K562 (cell line): ENCODE data around the gene SSBP2. TPM values are rescaled to one million over a fixed set of nuclear protein-coding genes. Genes with fewer than 3 reads are reported as not detected.
A peak's percentile ranks its signal among the peaks of the same experiment; 100 is the strongest.

Experiments
- ATAC-seq: fragments of 200-7000 bp; cut with Tn5 transposase; 3 replicates; pipeline ENCODE4 v1.9.1; 2020; ENCODE audit warnings: moderate library complexity
- Bru-seq: library from RNA; stranded (reverse); fragments of 400-500 nt; gene quantifications from one replicate; lab custom pipeline; 2021; lab: Mats Ljungman, UMichigan
- BruChase-seq, 2 experiments: library from RNA; stranded (reverse); fragments of 400-500 nt; gene quantifications; one replicate each; lab custom pipeline; 2021; lab: Mats Ljungman, UMichigan
- BruUV-seq: library from RNA; stranded (reverse); fragments of 400-500 nt; replicated peaks from 2 replicates; lab custom pipeline; 2021; lab: Mats Ljungman, UMichigan
- CTCF ChIA-PET: fragments of 300-600 bp; formaldehyde crosslinking; extraction: SDS; loops from one replicate; lab custom pipeline; 2021; ENCODE audit warnings: low intra/inter-chr PET ratio; lab: Yijun Ruan, JAX
- POLR2A ChIA-PET: fragments of 300-600, 350-650 bp; sonication (Branson Sonifier 250); formaldehyde crosslinking; extraction: SDS; loops from one replicate; lab custom pipeline; 2021; ENCODE audit warnings: antibody characterized with exemption, inconsistent platforms; lab: Yijun Ruan, JAX
- DNase-seq, 4 experiments: peaks; one replicate each; pipeline versions ENCODE4 v3.0.0 to v3.0.0-alpha.2; 2011 to 2018; ENCODE audit warnings: low spot score in 3 of 4, mixed read lengths in 3 of 4; ENCODE audit errors: extremely low read depth in 1 of 4
- FAIRE-seq: peaks from 2 replicates; lab custom pipeline; 2011; peaks lifted over from hg19 to GRCh38; lab: Jason Lieb, UNC
- H2AFZ ChIP-seq: 2 replicates; pipeline ENCODE4 v1.6.0; 2011; ENCODE audit warnings: low read depth, low read length, control low read depth, inconsistent platforms
- H3K27ac ChIP-seq: fragments of 200-600 bp; 3 replicates; pipeline ENCODE4 v1.8.0; 2011; ENCODE audit warnings: low read depth, mild to moderate bottlenecking, control low read depth, inconsistent platforms, low read length, moderate library complexity, mixed read lengths; ENCODE audit errors: extremely low read depth
- H3K27me3 ChIP-seq, 2 experiments: fragments of 300-600 bp in 1 of 2; 2 replicates in 1 of 2; 3 replicates in 1 of 2; pipeline versions ENCODE4 v1.6.0 to v1.8.0; 2011; ENCODE audit warnings: inconsistent platforms in 2 of 2, low read length in 2 of 2, mild to moderate bottlenecking in 1 of 2, mixed read lengths in 1 of 2, moderate library complexity in 1 of 2; ENCODE audit not compliant: control insufficient read depth in 2 of 2, insufficient read depth in 2 of 2
- H3K36me3 ChIP-seq: fragments of 300-600 bp; 3 replicates; pipeline ENCODE4 v1.8.0; 2011; ENCODE audit warnings: mild to moderate bottlenecking, low read length, inconsistent platforms; ENCODE audit not compliant: control insufficient read depth, insufficient read depth
- H3K4me1 ChIP-seq, 2 experiments: fragments of 200-600 bp in 1 of 2; replicated peaks in 1 of 2; 2 replicates in 1 of 2; 3 replicates in 1 of 2; pipeline versions ENCODE4 v1.5.1 to v1.8.0; 2011; ENCODE audit warnings: inconsistent platforms in 2 of 2, low read length in 2 of 2, mild to moderate bottlenecking in 1 of 2, mixed read lengths in 1 of 2, moderate library complexity in 1 of 2; ENCODE audit not compliant: control insufficient read depth in 2 of 2, insufficient read depth in 2 of 2
- H3K4me2 ChIP-seq: 2 replicates; pipeline ENCODE4 v1.6.1; 2011; ENCODE audit warnings: low read length, control low read depth, inconsistent platforms, mixed read lengths; ENCODE audit not compliant: insufficient read depth
- H3K4me3 ChIP-seq: fragments of 200-600 bp; sonication (generic), shearing (Covaris generic); 2 replicates; pipeline ENCODE4 v1.5.1; 2016; ENCODE audit warnings: control low read depth, inconsistent platforms
- H3K79me2 ChIP-seq: fragments of 200-600 bp; 3 replicates; pipeline ENCODE4 v1.8.0; 2011; ENCODE audit warnings: low read length, inconsistent platforms; ENCODE audit not compliant: control insufficient read depth, insufficient read depth
- H3K9ac ChIP-seq, 2 experiments: 2 replicates each; pipeline versions ENCODE4 v1.6.0 to v1.6.1; 2011; ENCODE audit warnings: low read depth in 2 of 2, low read length in 2 of 2, control low read depth in 1 of 2, inconsistent platforms in 1 of 2, mild to moderate bottlenecking in 1 of 2, mixed read lengths in 1 of 2; ENCODE audit not compliant: insufficient read depth in 1 of 2
- H3K9me1 ChIP-seq: one replicate; pipeline ENCODE4 v1.6.0; 2011; ENCODE audit warnings: inconsistent platforms, mild to moderate bottlenecking, low read length, moderate library complexity; ENCODE audit not compliant: control insufficient read depth, insufficient read depth
- H3K9me3 ChIP-seq: replicated peaks from 2 replicates; pipeline ENCODE4 v1.5.1; 2011; ENCODE audit warnings: low read depth, low read length, inconsistent platforms; ENCODE audit not compliant: control insufficient read depth, insufficient read depth
- H4K20me1 ChIP-seq: replicated peaks from 2 replicates; pipeline ENCODE4 v1.6.1; 2011; ENCODE audit warnings: low read length, inconsistent platforms, mixed read lengths; ENCODE audit not compliant: control insufficient read depth, insufficient read depth
- FOXP4 ChIP-seq: sonication (generic); formaldehyde crosslinking; IDR thresholded peaks from 2 replicates; pipeline ENCODE4 v1.8.0; 2022; ENCODE audit warnings: mild to moderate bottlenecking, missing genetic modification reagents, borderline replicate concordance
- HMGN3 ChIP-seq: IDR thresholded peaks from 2 replicates; pipeline ENCODE4 v1.6.1; 2011; ENCODE audit warnings: borderline replicate concordance, low read depth, mild to moderate bottlenecking, mixed read lengths, low read length; ENCODE audit not compliant: insufficient read length; ENCODE audit errors: extremely low read depth
- PTTG1 ChIP-seq: fragments of 450-650 bp; IDR thresholded peaks from 2 replicates; pipeline ENCODE4 v1.6.1; 2016; ENCODE audit warnings: low read depth, mild to moderate bottlenecking, missing genetic modification characterization, missing compliant biosample characterization
- SMARCC2 ChIP-seq: fragments of 450-650 bp; IDR thresholded peaks from 2 replicates; pipeline ENCODE4 v1.6.1; 2017; ENCODE audit warnings: antibody characterized with exemption, moderate library complexity, mild to moderate bottlenecking, low read depth
- SNIP1 ChIP-seq: fragments of 450-650 bp; IDR thresholded peaks from 2 replicates; pipeline ENCODE4 v1.7.1; 2017; ENCODE audit warnings: low read depth, mild to moderate bottlenecking
- ZNF75A ChIP-seq: fragments of 450-650 bp; formaldehyde crosslinking; IDR thresholded peaks from 2 replicates; pipeline ENCODE4 v1.4.0; 2020; ENCODE audit warnings: mild to moderate bottlenecking
- WGBS: fragments of 100-300 bp; shearing (Covaris generic); methylation state at CpG from one replicate; pipeline ENCODE4 v1.1.6; 2016; ENCODE audit warnings: low coverage, mixed read lengths; ENCODE audit not compliant: insufficient coverage; ENCODE audit errors: missing lambda C conversion rate; 5-methylcytosine and 5-hydroxymethylcytosine counted together
- in situ Hi-C: fragments of 300-500 bp; cut with MboI; formaldehyde crosslinking; loops from 4 replicates; pipeline ENCODE4 v1.15.0; 2018; ENCODE audit warnings: inconsistent platforms, mixed read lengths
- intact Hi-C: fragments of 100-400 bp; cut with micrococcal nuclease; formaldehyde crosslinking; loops from 2 replicates; pipeline ENCODE4 v1.14.2; 2022
- long read RNA-seq, 3 experiments: library from polyadenylated mRNA in 2 of 3; library from RNA in 1 of 3; unstranded in 2 of 3; stranded (forward) in 1 of 3; transcript quantifications; one replicate each; pipeline ENCODE4 v2.0.0, GENCODE V29; 2019 to 2022
- polyA minus RNA-seq, 3 experiments: library from RNA; depleted of rRNA, polyadenylated mRNA; stranded (reverse); fragments of >200 nt; gene quantifications; 2 replicates each; pipeline ENCODE4 v1.2.3, GENCODE V29; 2011
- polyA plus RNA-seq, 8 experiments: library from polyadenylated mRNA; depleted of rRNA in 4 of 8; stranded (reverse) in 5 of 8; unstranded in 3 of 8; fragments of >200 nt; fragmentation: Nextera tagmentation in 2 of 8; fragmentation: Illumina TruSeq in 1 of 8; extraction: Ambion mirVana in 2 of 8; extraction: Trizol in 1 of 8; gene quantifications; 2 replicates each; pipeline versions ENCODE4 v1.2.1 to v1.2.3, GENCODE V29; 2011 to 2014; ENCODE audit warnings: inconsistent platforms in 1 of 8, missing spikeins in 1 of 8
- total RNA-seq, 7 experiments: library from RNA; depleted of rRNA in 6 of 7; stranded (reverse); fragments of >200 nt in 6 of 7; fragmentation: Illumina TruSeq in 2 of 7; extraction: Trizol in 2 of 7; gene quantifications; 2 replicates each; pipeline versions ENCODE4 v1.2.1 to v1.2.3, GENCODE V29; 2011 to 2021; ENCODE audit warnings: low replicate concordance in 1 of 7
- TF ChIP-seq, protein P1 (sequence below): sonication (generic); formaldehyde crosslinking; IDR thresholded peaks from 2 replicates; pipeline ENCODE4 v1.8.1; 2023; ENCODE audit warnings: missing genetic modification reagents, mild to moderate bottlenecking, borderline replicate concordance

SSBP2 gene
- 60.8 and 64.6 TPM in 2 replicates for total RNA-seq (2011; cell fraction: chromatin; rRNA removed; ENCODE audit: low replicate concordance)
- total RNA-seq (2011; cell fraction: nucleolus; rRNA removed): 20.4 and 22.5 TPM in 2 replicates
- 30.7 and 41.1 TPM in 2 replicates for total RNA-seq (2011; cell fraction: nucleoplasm; rRNA removed)
- 22.3 and 30.2 TPM in 2 replicates for total RNA-seq (2014; rRNA removed)
- 42.1 and 47.2 TPM in 2 replicates for total RNA-seq (2014; rRNA removed; fragmentation: Illumina TruSeq; extraction: Trizol)
- 37.7 and 39.9 TPM in 2 replicates for total RNA-seq (2015; rRNA removed; fragmentation: Illumina TruSeq; extraction: Trizol)
- total RNA-seq (2021): 36.4 and 41.1 TPM in 2 replicates
- polyA plus RNA-seq (2011; rRNA removed): 47.6 and 88.4 TPM in 2 replicates
- 32.1 and 43.1 TPM in 2 replicates for polyA plus RNA-seq (2011; cell fraction: cytosol; rRNA removed)
- polyA plus RNA-seq (2011; cell fraction: nucleus; rRNA removed): 34.8 and 49.1 TPM in 2 replicates
- polyA plus RNA-seq (2012): 37.3 and 54.7 TPM in 2 replicates
- 62.5 and 78.7 TPM in 2 replicates for polyA plus RNA-seq (2014; fragmentation: Illumina TruSeq; extraction: Trizol)
- 100 to 1,000 TPM in 1 of 2 experiments, 10 to 100 TPM in 1; 81.8 to 133 TPM for polyA plus RNA-seq (2014; fragmentation: Nextera tagmentation; extraction: Ambion mirVana)
- polyA plus RNA-seq (2014; rRNA removed): 35.1 and 44.6 TPM in 2 replicates
- 42.0 and 53.6 TPM in 2 replicates for polyA minus RNA-seq (2011; rRNA and poly(A)+ RNA removed)
- 10.9 and 20.5 TPM in 2 replicates for polyA minus RNA-seq (2011; cell fraction: cytosol; rRNA and poly(A)+ RNA removed)
- 24.2 and 28.5 TPM in 2 replicates for polyA minus RNA-seq (2011; cell fraction: nucleus; rRNA and poly(A)+ RNA removed)
- percentile 76 among the genes with signal in this experiment for Bru-seq, nascent RNA
- percentile 76 among the genes with signal in this experiment for BruChase-seq, experiment 1, labeled RNA remaining after a 2-hour chase
- BruChase-seq, experiment 2, labeled RNA remaining after a 6-hour chase: percentile 75 among the genes with signal in this experiment
- long read RNA-seq, experiment 1, full-length matches to known transcripts: 65 of 123 reads
- long read RNA-seq, experiment 1, partial matches to known transcripts: 8 of 123 reads
- long read RNA-seq, experiment 1, other reads (novel, unspliced or antisense): 50 of 123 reads
- long read RNA-seq, experiment 2, full-length matches to known transcripts: 10 of 18 reads
- long read RNA-seq, experiment 2, partial matches to known transcripts: 4 of 18 reads
- long read RNA-seq, experiment 2, other reads (novel, unspliced or antisense): 4 of 18 reads
- long read RNA-seq, experiment 3, full-length matches to known transcripts: 32 of 45 reads
- long read RNA-seq, experiment 3, partial matches to known transcripts: 0 of 45 reads
- long read RNA-seq, experiment 3, other reads (novel, unspliced or antisense): 13 of 45 reads

DNA sequence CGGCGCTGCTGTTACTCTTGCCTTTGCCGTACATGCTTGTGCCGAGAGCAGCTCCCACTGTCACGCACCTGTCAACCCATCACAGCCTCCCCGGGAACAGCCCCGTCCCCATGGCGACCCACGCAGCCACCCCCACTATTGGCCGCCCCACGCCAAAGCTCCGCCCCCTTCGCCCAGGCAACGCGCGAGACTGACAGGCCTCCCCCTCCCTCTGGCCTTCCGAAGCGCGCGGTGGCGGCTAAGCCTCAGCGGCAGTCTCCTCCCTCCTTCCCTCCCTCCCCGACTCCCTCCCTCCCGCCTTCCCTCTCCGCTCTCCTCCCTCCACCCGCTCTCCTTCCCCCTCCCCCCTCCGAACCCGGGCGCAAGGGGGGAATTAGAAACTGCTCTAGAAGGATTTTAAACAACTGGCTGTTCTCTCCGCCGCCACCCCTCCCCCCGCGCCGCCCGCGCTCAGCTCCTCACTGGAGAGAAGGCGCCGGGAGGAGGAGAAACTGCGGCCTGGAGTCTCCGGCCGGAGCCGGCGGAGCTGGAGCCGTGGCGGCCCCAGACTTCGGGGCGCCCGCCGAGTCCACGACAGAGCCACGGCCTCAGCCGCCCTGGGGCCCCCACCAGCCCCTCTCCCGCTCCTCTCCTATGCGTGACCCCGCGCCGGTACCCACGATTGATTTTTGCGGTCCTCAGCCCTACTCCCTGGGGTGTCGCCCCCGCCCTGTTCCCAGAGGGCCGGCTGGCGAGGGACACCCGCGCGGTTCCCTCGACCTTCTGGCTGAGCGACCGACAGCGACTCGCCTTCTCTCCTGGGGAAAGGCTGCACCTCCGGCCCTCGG lies at the start of gene SSBP2:
Gene SSBP2, minus strand, starts transcription at position 89 of the 827 bp plus-strand sequence. Its CDS starts 55 bp downstream, at position 34.
- Histone ChIP-seq H3K79me2 (peaks cover 48% of the 10 kb centered on the region), H3K27me3 (no peaks in the 10 kb centered on the region), H3K27ac (peak within 1 kb of the TSS; percentile 91), H2AFZ (peak within 1 kb of the TSS; percentile 87), H3K36me3 (no peaks in the 10 kb centered on the region), H3K4me2 (peak within 1 kb of the TSS; percentile 86), H3K9ac (peak within 1 kb of the TSS; percentile 83 to 95), H3K4me3 (peak within 1 kb of the TSS; percentile 73), H4K20me1 (no peaks in the 10 kb centered on the region), H3K9me1 (no peaks in the 10 kb centered on the region), H3K4me1 (peaks cover 24 to 48% of the 10 kb centered on the region in 2 experiments), H3K9me3 (no peaks in the 10 kb centered on the region)
- 3% methylated on average over 38 of the region's 73 CpGs for WGBS
- in situ Hi-C loops (no loop called here), intact Hi-C loops (loop anchor here (1.0 to 5.0 kb wide), 9 partner anchors 36 to 416 kb away; partner anchors contain the start of gene ATG10)
- DNase-seq (peak; percentile 94 to 99 (median 95)), FAIRE-seq (peak; percentile 82), ATAC-seq (peak; percentile 84)
- BruUV-seq: no TSS peak
- CTCF ChIA-PET: no interaction called here
- POLR2A ChIA-PET: interaction anchor here (0.6 to 3.1 kb wide), 16 partner anchors 10 to 413 kb away, joined by 3 to 61 read pairs (median 3); no protein-coding TSS in a partner anchor
- TF ChIP-seq HMGN3 (peak; percentile 94), SNIP1 (no peak), FOXP4 (CRISPR knock-in tag) (no peak), ZNF75A (CRISPR knock-in tag) (no peak), PTTG1 (tag) (no peak), SMARCC2 (peak; percentile 24; the same call in 1 of the 2 replicates)
- TF ChIP-seq, protein P1, sequence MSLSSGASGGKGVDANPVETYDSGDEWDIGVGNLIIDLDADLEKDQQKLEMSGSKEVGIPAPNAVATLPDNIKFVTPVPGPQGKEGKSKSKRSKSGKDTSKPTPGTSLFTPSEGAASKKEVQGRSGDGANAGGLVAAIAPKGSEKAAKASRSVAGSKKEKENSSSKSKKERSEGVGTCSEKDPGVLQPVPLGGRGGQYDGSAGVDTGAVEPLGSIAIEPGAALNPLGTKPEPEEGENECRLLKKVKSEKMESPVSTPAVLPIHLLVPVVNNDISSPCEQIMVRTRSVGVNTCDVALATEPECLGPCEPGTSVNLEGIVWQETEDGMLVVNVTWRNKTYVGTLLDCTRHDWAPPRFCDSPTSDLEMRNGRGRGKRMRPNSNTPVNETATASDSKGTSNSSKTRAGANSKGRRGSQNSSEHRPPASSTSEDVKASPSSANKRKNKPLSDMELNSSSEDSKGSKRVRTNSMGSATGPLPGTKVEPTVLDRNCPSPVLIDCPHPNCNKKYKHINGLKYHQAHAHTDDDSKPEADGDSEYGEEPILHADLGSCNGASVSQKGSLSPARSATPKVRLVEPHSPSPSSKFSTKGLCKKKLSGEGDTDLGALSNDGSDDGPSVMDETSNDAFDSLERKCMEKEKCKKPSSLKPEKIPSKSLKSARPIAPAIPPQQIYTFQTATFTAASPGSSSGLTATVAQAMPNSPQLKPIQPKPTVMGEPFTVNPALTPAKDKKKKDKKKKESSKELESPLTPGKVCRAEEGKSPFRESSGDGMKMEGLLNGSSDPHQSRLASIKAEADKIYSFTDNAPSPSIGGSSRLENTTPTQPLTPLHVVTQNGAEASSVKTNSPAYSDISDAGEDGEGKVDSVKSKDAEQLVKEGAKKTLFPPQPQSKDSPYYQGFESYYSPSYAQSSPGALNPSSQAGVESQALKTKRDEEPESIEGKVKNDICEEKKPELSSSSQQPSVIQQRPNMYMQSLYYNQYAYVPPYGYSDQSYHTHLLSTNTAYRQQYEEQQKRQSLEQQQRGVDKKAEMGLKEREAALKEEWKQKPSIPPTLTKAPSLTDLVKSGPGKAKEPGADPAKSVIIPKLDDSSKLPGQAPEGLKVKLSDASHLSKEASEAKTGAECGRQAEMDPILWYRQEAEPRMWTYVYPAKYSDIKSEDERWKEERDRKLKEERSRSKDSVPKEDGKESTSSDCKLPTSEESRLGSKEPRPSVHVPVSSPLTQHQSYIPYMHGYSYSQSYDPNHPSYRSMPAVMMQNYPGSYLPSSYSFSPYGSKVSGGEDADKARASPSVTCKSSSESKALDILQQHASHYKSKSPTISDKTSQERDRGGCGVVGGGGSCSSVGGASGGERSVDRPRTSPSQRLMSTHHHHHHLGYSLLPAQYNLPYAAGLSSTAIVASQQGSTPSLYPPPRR (CRISPR knock-in tag): no peak; the same call in 1 of the 2 replicates
